IMR-90 (cell line): ENCODE results near the gene STAT5A. TPM values are rescaled to one million over a fixed set of nuclear protein-coding genes. Genes with fewer than 3 reads are reported as not detected.

ENCODE experiments used
- ATAC-seq: fragments of 200-7000 bp; cut with Tn5 transposase; 2 replicates; pipeline ENCODE4 v1.9.1; 2020; ENCODE audit warnings: low read depth, mild to moderate bottlenecking, moderate library complexity
- BruUV-seq: library from RNA; stranded (reverse); fragments of 400-500 nt; replicated peaks from 2 replicates; lab custom pipeline; 2021; lab: Mats Ljungman, UMichigan
- CTCF ChIA-PET: fragments of 300-600 bp; formaldehyde crosslinking; extraction: SDS; loops from one replicate; lab custom pipeline; 2021; ENCODE audit warnings: antibody characterized with exemption; lab: Yijun Ruan, JAX
- POLR2A ChIA-PET: fragments of 300-600 bp; sonication (Branson Sonifier 250); formaldehyde crosslinking; loops from one replicate; lab custom pipeline; 2022; ENCODE audit warnings: antibody characterized with exemption; ENCODE audit not compliant: unreplicated experiment; lab: Charles Lee
- DNase-seq: peaks from one replicate; pipeline ENCODE4 v3.0.0; 2013
- H2AFZ ChIP-seq: replicated peaks from 2 replicates; pipeline ENCODE3; 2013; ENCODE audit warnings: low read length, mild to moderate bottlenecking; ENCODE audit not compliant: poor library complexity
- H2AK5ac ChIP-seq: 2 replicates; pipeline ENCODE4 v1.6.1; 2013; ENCODE audit warnings: low read depth, low read length, inconsistent platforms
- H2AK9ac ChIP-seq: replicated peaks from 2 replicates; pipeline ENCODE3; 2013; ENCODE audit warnings: mild to moderate bottlenecking, low read depth, low read length, moderate library complexity; ENCODE audit not compliant: poor library complexity
- H2BK120ac ChIP-seq: 2 replicates; pipeline ENCODE4 v1.6.1; 2013; ENCODE audit warnings: low read depth, low read length, inconsistent platforms
- H2BK15ac ChIP-seq: 3 replicates; pipeline ENCODE4 v1.6.1; 2013; ENCODE audit warnings: low read depth, low read length, inconsistent platforms
- H2BK20ac ChIP-seq: 2 replicates; pipeline ENCODE4 v1.6.1; 2013; ENCODE audit warnings: low read depth, mild to moderate bottlenecking, inconsistent platforms, low read length, moderate library complexity
- H2BK5ac ChIP-seq: 2 replicates; pipeline ENCODE4 v1.6.1; 2013; ENCODE audit warnings: mild to moderate bottlenecking, low read depth, low read length, inconsistent platforms; ENCODE audit not compliant: poor library complexity, severe bottlenecking
- H3K14ac ChIP-seq: replicated peaks from 2 replicates; pipeline ENCODE4 v1.6.1; 2013; ENCODE audit warnings: low read depth, low read length, inconsistent platforms
- H3K18ac ChIP-seq: 2 replicates; pipeline ENCODE4 v1.6.1; 2013; ENCODE audit warnings: low read depth, low read length, control low read depth
- H3K23ac ChIP-seq: 2 replicates; pipeline ENCODE4 v1.6.1; 2013; ENCODE audit warnings: low read depth, low read length, inconsistent platforms
- H3K27ac ChIP-seq: 2 replicates; pipeline ENCODE4 v1.5.1; 2013; ENCODE audit warnings: mild to moderate bottlenecking, control low read depth, low read length; ENCODE audit not compliant: insufficient read depth
- H3K27me3 ChIP-seq: 2 replicates; pipeline ENCODE4 v1.6.1; 2013; ENCODE audit warnings: low read length; ENCODE audit not compliant: control insufficient read depth, insufficient read depth
- H3K36me3 ChIP-seq: 2 replicates; pipeline ENCODE4 v1.6.1; 2013; ENCODE audit warnings: low read length, mixed read lengths; ENCODE audit not compliant: control insufficient read depth, insufficient read depth
- H3K4ac ChIP-seq: 2 replicates; pipeline ENCODE4 v1.6.1; 2013; ENCODE audit warnings: low read depth, low read length, inconsistent platforms
- H3K4me1 ChIP-seq: 2 replicates; pipeline ENCODE4 v1.6.1; 2013; ENCODE audit warnings: low read length, mixed read lengths; ENCODE audit not compliant: control insufficient read depth, insufficient read depth
- H3K4me2 ChIP-seq: 2 replicates; pipeline ENCODE4 v1.6.1; 2013; ENCODE audit warnings: low read depth, mild to moderate bottlenecking, control low read depth, low read length, moderate library complexity
- H3K4me3 ChIP-seq: 2 replicates; pipeline ENCODE4 v1.5.1; 2013; ENCODE audit warnings: low read depth, mild to moderate bottlenecking, control low read depth, low read length, moderate library complexity; ENCODE audit not compliant: insufficient read depth
- H3K56ac ChIP-seq: 2 replicates; pipeline ENCODE4 v1.6.1; 2013; ENCODE audit warnings: low read length, inconsistent platforms; ENCODE audit not compliant: insufficient read depth; ENCODE audit errors: extremely low read depth
- H3K79me1 ChIP-seq, 2 experiments: 2 replicates each; pipeline ENCODE4 v1.6.1; 2013; ENCODE audit warnings: low read length in 2 of 2, inconsistent platforms in 1 of 2, low read depth in 1 of 2
- H3K9ac ChIP-seq: 2 replicates; pipeline ENCODE4 v1.6.1; 2013; ENCODE audit warnings: low read depth, low read length, control low read depth
- H3K9me1 ChIP-seq: 2 replicates; pipeline ENCODE4 v1.6.1; 2013; ENCODE audit warnings: low read length, inconsistent platforms; ENCODE audit not compliant: insufficient read depth
- H3K9me3 ChIP-seq: 2 replicates; pipeline ENCODE4 v1.6.1; 2013; ENCODE audit warnings: low read length; ENCODE audit not compliant: control insufficient read depth, insufficient read depth
- H4K20me1 ChIP-seq: 2 replicates; pipeline ENCODE4 v1.6.1; 2013; ENCODE audit warnings: low read length, inconsistent platforms; ENCODE audit not compliant: insufficient read depth
- H4K5ac ChIP-seq: 2 replicates; pipeline ENCODE4 v1.6.1; 2013; ENCODE audit warnings: mild to moderate bottlenecking, low read depth, low read length, control low read depth
- H4K8ac ChIP-seq, 2 experiments: 2 replicates each; pipeline ENCODE4 v1.6.1; 2013; ENCODE audit warnings: low read depth in 2 of 2, low read length in 2 of 2, control low read depth in 1 of 2, inconsistent platforms in 1 of 2
- H4K91ac ChIP-seq: 2 replicates; pipeline ENCODE4 v1.6.1; 2013; ENCODE audit warnings: low read depth, low read length, inconsistent platforms; ENCODE audit not compliant: insufficient read depth
- BHLHE40 ChIP-seq: fragments of 150-350 bp; IDR thresholded peaks from 2 replicates; pipeline ENCODE4 v1.6.1; 2016; ENCODE audit warnings: mild to moderate bottlenecking, low read depth, low read length
- CEBPB ChIP-seq: IDR thresholded peaks from 2 replicates; pipeline ENCODE4 v1.6.1; 2012; ENCODE audit warnings: low read depth, low read length, improper control_type of control experiment
- CHD1 ChIP-seq: IDR thresholded peaks from 2 replicates; pipeline ENCODE4 v1.6.1; 2012; ENCODE audit warnings: low read depth, low read length, improper control_type of control experiment
- CTCF ChIP-seq: conservative IDR thresholded peaks from 2 replicates; pipeline ENCODE4 v1.5.1; 2012; ENCODE audit warnings: mild to moderate bottlenecking, low read depth, low read length, improper control_type of control experiment
- ELK1 ChIP-seq: fragments of 150-350 bp; IDR thresholded peaks from 2 replicates; pipeline ENCODE4 v1.6.1; 2016; ENCODE audit warnings: low read depth, mild to moderate bottlenecking, low read length, moderate library complexity, borderline replicate concordance
- FOS ChIP-seq: fragments of 150-350 bp; IDR thresholded peaks from 2 replicates; pipeline ENCODE4 v1.6.1; 2016; ENCODE audit warnings: low read depth, low read length
- MAFK ChIP-seq: IDR thresholded peaks from 2 replicates; pipeline ENCODE4 v1.6.1; 2012; ENCODE audit warnings: low read depth, low read length, improper control_type of control experiment
- MAZ ChIP-seq: IDR thresholded peaks from 2 replicates; pipeline ENCODE4 v1.6.1; 2012; ENCODE audit warnings: low read depth, mild to moderate bottlenecking, low read length, improper control_type of control experiment, moderate library complexity, borderline replicate concordance
- MXI1 ChIP-seq: IDR thresholded peaks from 2 replicates; pipeline ENCODE4 v1.6.1; 2012; ENCODE audit warnings: low read depth, mild to moderate bottlenecking, low read length, moderate library complexity, borderline replicate concordance
- NFE2L2 ChIP-seq: fragments of 150-350 bp; IDR thresholded peaks from 2 replicates; pipeline ENCODE4 v1.6.1; 2016; ENCODE audit warnings: low read depth, mild to moderate bottlenecking, low read length
- POLR2A ChIP-seq: IDR thresholded peaks from 2 replicates; pipeline ENCODE4 v1.6.1; 2012; ENCODE audit warnings: mild to moderate bottlenecking, low read depth, low read length
- RAD21 ChIP-seq: IDR thresholded peaks from 2 replicates; pipeline ENCODE4 v1.6.1; 2012; ENCODE audit warnings: low read length, improper control_type of control experiment
- RCOR1 ChIP-seq: IDR thresholded peaks from 2 replicates; pipeline ENCODE4 v1.6.1; 2012; ENCODE audit warnings: mild to moderate bottlenecking, low read length, improper control_type of control experiment; ENCODE audit not compliant: insufficient replicate concordance
- RFX5 ChIP-seq: IDR thresholded peaks from 2 replicates; pipeline ENCODE4 v1.8.0; 2012; ENCODE audit warnings: low read depth, mild to moderate bottlenecking, low read length, moderate library complexity
- SMC3 ChIP-seq: fragments of 150-350 bp; IDR thresholded peaks from 2 replicates; pipeline ENCODE4 v1.6.1; 2016; ENCODE audit warnings: low read depth, mild to moderate bottlenecking, antibody characterized with exemption, low read length, moderate library complexity
- USF2 ChIP-seq: fragments of 150-350 bp; IDR thresholded peaks from 2 replicates; pipeline ENCODE4 v1.6.1; 2017; ENCODE audit warnings: mild to moderate bottlenecking, antibody characterized with exemption, low read length, low read depth
- WGBS, 2 experiments: methylation state at CpG; one replicate each; pipeline versions ENCODE4 v1.1.5 to v1.1.7; 2013; ENCODE audit warnings: missing lambda C conversion rate in 2 of 2; ENCODE audit not compliant: insufficient read length in 1 of 2; ENCODE audit errors: extremely low coverage in 2 of 2; 5-methylcytosine and 5-hydroxymethylcytosine counted together
- dilution Hi-C: fragments of 300-500 bp; cut with HindIII; formaldehyde crosslinking; loops from one replicate; pipeline ENCODE4 v1.14.3; 2018; ENCODE audit warnings: low sequenced_read_pairs; ENCODE audit not compliant: unreplicated experiment
- in situ Hi-C: fragments of 300-500 bp; cut with MboI; formaldehyde crosslinking; loops from 3 replicates; pipeline ENCODE4 v1.14.3; 2019; ENCODE audit warnings: low sequenced_read_pairs, inconsistent platforms, mixed read lengths
- intact Hi-C: fragments of 100-400 bp; cut with micrococcal nuclease; formaldehyde crosslinking; loops from 2 replicates; pipeline ENCODE4 v1.10.0; 2022
- polyA plus RNA-seq, 3 experiments: library from polyadenylated mRNA; depleted of rRNA; stranded (reverse); fragments of >200 nt; gene quantifications; 2 replicates each; pipeline ENCODE4 v1.2.3, GENCODE V29; 2012; ENCODE audit warnings: low replicate concordance in 1 of 3
- total RNA-seq: library from RNA; depleted of rRNA; stranded (reverse); fragments of >200 nt; gene quantifications from 2 replicates; pipeline ENCODE4 v1.2.3, GENCODE V29; 2012

Gene STAT5A
- total and polyA plus RNA-seq, 2 of the 4 experiments (the other 2 are of a cell fraction): 1.3 to 1.4 TPM

GRCh38 chr17:42337442-42337841 lies 49.1 kb downstream of the STAT5A start:
- Histone ChIP-seq H3K9me3 (no peaks in the 10 kb centered on the region), H3K4me3 (no peak overlapping the region), H2BK15ac (no peak overlapping the region), H3K27me3 (no peaks in the 10 kb centered on the region), H3K79me1 (peaks cover 36 to 60% of the 10 kb centered on the region in 2 experiments), H3K4me2 (no peak overlapping the region), H2BK20ac (no peak overlapping the region), H3K9me1 (peaks cover 15% of the 10 kb centered on the region), H3K9ac (no peak overlapping the region), H3K56ac (no peak overlapping the region), H4K5ac (no peak overlapping the region), H4K91ac (no peak overlapping the region), H3K23ac (no peak overlapping the region), H2AK9ac (no peak overlapping the region), H3K14ac (no peak overlapping the region), H4K20me1 (peaks cover 21% of the 10 kb centered on the region; the same call in 1 of the 2 replicates), H3K4me1 (peaks cover 12% of the 10 kb centered on the region), H4K8ac (no peak overlapping the region), H3K27ac (no peak overlapping the region), H3K4ac (no peak overlapping the region), H2BK120ac (no peak overlapping the region), H2AFZ (no peak overlapping the region), H3K18ac (no peak overlapping the region), H2BK5ac (no peak overlapping the region), H2AK5ac (no peak overlapping the region), H3K36me3 (peaks cover 66% of the 10 kb centered on the region)
- POLR2A ChIA-PET: no interaction called here
- CTCF ChIA-PET: no interaction called here
- TF ChIP-seq POLR2A (no peak), FOS (no peak), CTCF (no peak), RFX5 (no peak), MAZ (no peak), RAD21 (no peak), ELK1 (no peak), RCOR1 (no peak), BHLHE40 (no peak; the same call in 1 of the 2 replicates), CEBPB (no peak), MXI1 (no peak), NFE2L2 (no peak), USF2 (no peak), SMC3 (no peak), CHD1 (no peak), MAFK (no peak)
- no TSS peak for BruUV-seq
- DNase-seq: peak; percentile 81
- dilution Hi-C loops: no loop called here
- ATAC-seq: peak; percentile 56
- in situ Hi-C loops: no loop called here
- intact Hi-C loops: no loop called here
- WGBS, 2 experiments: 86% methylated on average over 11 of the region's 15 CpGs; no CpG with 5 or more reads in 1 of the 2 experiments
